DND-41 (cell line): ENCODE data around the gene ERVMER34-1.

Source experiments
- ATAC-seq: fragments of 200-7000 bp; cut with Tn5 transposase; 3 replicates; pipeline ENCODE4 v1.9.1; 2021; ENCODE audit warnings: low read depth; ENCODE audit not compliant: insufficient read depth
- DNase-seq: peaks from one replicate; pipeline ENCODE4 v3.0.0-alpha.2; 2020
- H2AFZ ChIP-seq: 2 replicates; pipeline ENCODE4 v1.6.0; 2012; ENCODE audit warnings: low read depth, low read length
- H3K27ac ChIP-seq: 2 replicates; pipeline ENCODE4 v1.5.1; 2012; ENCODE audit warnings: low read length, inconsistent platforms
- H3K27me3 ChIP-seq: fragments of 200-600 bp; sonication (generic); 2 replicates; pipeline ENCODE4 v1.6.0; 2012; ENCODE audit warnings: low read length, mild to moderate bottlenecking, inconsistent platforms; ENCODE audit not compliant: insufficient read depth, poor library complexity
- H3K36me3 ChIP-seq: 2 replicates; pipeline ENCODE4 v1.5.1; 2012; ENCODE audit warnings: low read length, inconsistent platforms; ENCODE audit not compliant: insufficient read depth
- H3K4me1 ChIP-seq: 2 replicates; pipeline ENCODE4 v1.5.1; 2012; ENCODE audit warnings: mild to moderate bottlenecking, low read length; ENCODE audit not compliant: insufficient read depth
- H3K4me2 ChIP-seq: 2 replicates; pipeline ENCODE4 v1.6.0; 2012; ENCODE audit warnings: mild to moderate bottlenecking, moderate library complexity, low read length, inconsistent platforms; ENCODE audit not compliant: insufficient read depth
- H3K4me3 ChIP-seq, 2 experiments: fragments of 200-600 bp in 1 of 2; shearing (Covaris generic) in 1 of 2; 2 replicates each; pipeline ENCODE4 v1.5.1; 2012 to 2016; ENCODE audit warnings: inconsistent platforms in 2 of 2, low read length in 2 of 2, mild to moderate bottlenecking in 2 of 2, low read depth in 1 of 2, moderate library complexity in 1 of 2
- H3K79me2 ChIP-seq: 2 replicates; pipeline ENCODE4 v1.6.0; 2012; ENCODE audit warnings: low read length, inconsistent platforms; ENCODE audit not compliant: insufficient read depth
- H3K9ac ChIP-seq: 2 replicates; pipeline ENCODE4 v1.6.0; 2012; ENCODE audit warnings: low read depth, mild to moderate bottlenecking, inconsistent platforms, low read length, moderate library complexity
- H3K9me3 ChIP-seq: 2 replicates; pipeline ENCODE4 v1.5.1; 2012; ENCODE audit warnings: low read length, moderate library complexity, mild to moderate bottlenecking, inconsistent platforms; ENCODE audit not compliant: insufficient read depth, severe bottlenecking
- H4K20me1 ChIP-seq: 2 replicates; pipeline ENCODE4 v1.6.0; 2012; ENCODE audit warnings: low read length; ENCODE audit not compliant: insufficient read depth
- CTCF ChIP-seq: IDR thresholded peaks from 2 replicates; pipeline ENCODE4 v1.5.1; 2012; ENCODE audit warnings: borderline replicate concordance, low read length, moderate library complexity, mild to moderate bottlenecking; ENCODE audit not compliant: poor library complexity, severe bottlenecking; ENCODE audit errors: extremely low read depth
- EZH2 ChIP-seq: IDR thresholded peaks from 3 replicates; pipeline ENCODE4 v1.6.1; 2012; ENCODE audit warnings: borderline replicate concordance, low read depth, mild to moderate bottlenecking, moderate library complexity, low read length, inconsistent platforms; ENCODE audit not compliant: severe bottlenecking

Gene ERVMER34-1

GRCh38 chr4:52750819-52751486, at the start of gene ERVMER34-1:
ERVMER34-1 (minus strand) TSS chr4:52751425; CDS start chr4:52745520, 5,905 bp downstream.
- no peaks in the 10 kb centered on the region for H3K79me2 ChIP-seq
- H2AFZ ChIP-seq, result no peak within 1 kb of the TSS
- H3K4me3 ChIP-seq, result no peak within 1 kb of the TSS
- H3K27me3 ChIP-seq, result no peaks in the 10 kb centered on the region
- TF ChIP-seq CTCF, result no peak
- no peak for TF ChIP-seq EZH2
- H3K9ac ChIP-seq, result no peak within 1 kb of the TSS
- H3K9me3 ChIP-seq, result no peaks in the 10 kb centered on the region
- H3K27ac ChIP-seq, result no peak within 1 kb of the TSS
- H3K4me1 ChIP-seq, result no peaks in the 10 kb centered on the region
- no peak within 1 kb of the TSS for H3K4me2 ChIP-seq
- ATAC-seq (no peak), DNase-seq (no peak)
- no peaks in the 10 kb centered on the region for H4K20me1 ChIP-seq
- no peaks in the 10 kb centered on the region for H3K36me3 ChIP-seq

GRCh38 chr4:52799813-52800212, 48.6 kb upstream of the ERVMER34-1 start:
- H3K27ac ChIP-seq, result no peak overlapping the region
- no peaks in the 10 kb centered on the region for H4K20me1 ChIP-seq
- H3K9ac ChIP-seq, result no peak overlapping the region
- TF ChIP-seq EZH2 (no peak), CTCF (no peak)
- no peaks in the 10 kb centered on the region for H3K79me2 ChIP-seq
- H3K36me3 ChIP-seq, result no peaks in the 10 kb centered on the region
- ATAC-seq (no peak), DNase-seq (no peak)
- H3K4me1 ChIP-seq, result no peaks in the 10 kb centered on the region
- H3K4me2 ChIP-seq, result no peak overlapping the region
- H3K27me3 ChIP-seq, result no peaks in the 10 kb centered on the region
- H3K4me3 ChIP-seq, result no peak overlapping the region
- H2AFZ ChIP-seq, result no peak overlapping the region
- H3K9me3 ChIP-seq, result no peaks in the 10 kb centered on the region

- Histone ChIP-seq H3K4me1 (no peaks in the 10 kb centered on the region), H3K9ac (no peak overlapping the region), H4K20me1 (no peaks in the 10 kb centered on the region), H3K9me3 (no peaks in the 10 kb centered on the region), H3K27me3 (no peaks in the 10 kb centered on the region), H3K36me3 (no peaks in the 10 kb centered on the region), H2AFZ (no peak overlapping the region), H3K27ac (no peak overlapping the region), H3K4me2 (no peak overlapping the region), H3K79me2 (no peaks in the 10 kb centered on the region), H3K4me3 (no peak overlapping the region)
- no peak for ATAC-seq
- no peak for TF ChIP-seq CTCF
- no peak for TF ChIP-seq EZH2
- no peak for DNase-seq
Observed at GRCh38 chr4:52795533-52795932, 44.3 kb upstream of the ERVMER34-1 start.

GRCh38 chr4:52791936-52792335, 40.7 kb upstream of the ERVMER34-1 start:
- no peaks in the 10 kb centered on the region for H3K4me1 ChIP-seq
- no peak for ATAC-seq
- DNase-seq, result no peak

More at GRCh38 chr4:52791936-52792335, 40.7 kb upstream of the ERVMER34-1 start:
- Histone ChIP-seq H3K79me2 (no peaks in the 10 kb centered on the region), H3K4me2 (no peak overlapping the region), H2AFZ (no peak overlapping the region), H3K27me3 (no peaks in the 10 kb centered on the region), H3K9ac (no peak overlapping the region), H4K20me1 (no peaks in the 10 kb centered on the region), H3K4me3 (no peak overlapping the region), H3K27ac (no peak overlapping the region), H3K9me3 (no peaks in the 10 kb centered on the region), H3K36me3 (no peaks in the 10 kb centered on the region)
- TF ChIP-seq EZH2 (no peak), CTCF (no peak)
